Adipose tissue (tissue), 3 donors: Measurements from ENCODE around the gene NEDD1. TPM values are rescaled to one million over a fixed set of nuclear protein-coding genes. Genes with fewer than 3 reads are reported as not detected.

Experiments used
- H3K27ac ChIP-seq: one replicate; pipeline ENCODE4 v1.5.1; 2013; ENCODE audit warnings: low read depth, low read length
- WGBS, 3 donors: extraction: QIAGEN DNeasy Blood & Tissue Kit; methylation state at CpG; one replicate each; pipeline ENCODE4 v1.1.7; 2013; 5-methylcytosine and 5-hydroxymethylcytosine counted together
- polyA plus RNA-seq, 3 donors: library from polyadenylated mRNA; stranded (reverse); fragments of 200-250 nt; gene quantifications; one replicate each; pipeline ENCODE4 v1.2.3, GENCODE V29; 2013
- donor health status: healthy with polysubstance abuse.
- donor health status: Bipolar disorder and iron deficiency.
- donor health status: healthy.

Gene NEDD1
- polyA plus RNA-seq, 3 donors, result 3.6 to 11.6 (median 5.4) TPM

DNA sequence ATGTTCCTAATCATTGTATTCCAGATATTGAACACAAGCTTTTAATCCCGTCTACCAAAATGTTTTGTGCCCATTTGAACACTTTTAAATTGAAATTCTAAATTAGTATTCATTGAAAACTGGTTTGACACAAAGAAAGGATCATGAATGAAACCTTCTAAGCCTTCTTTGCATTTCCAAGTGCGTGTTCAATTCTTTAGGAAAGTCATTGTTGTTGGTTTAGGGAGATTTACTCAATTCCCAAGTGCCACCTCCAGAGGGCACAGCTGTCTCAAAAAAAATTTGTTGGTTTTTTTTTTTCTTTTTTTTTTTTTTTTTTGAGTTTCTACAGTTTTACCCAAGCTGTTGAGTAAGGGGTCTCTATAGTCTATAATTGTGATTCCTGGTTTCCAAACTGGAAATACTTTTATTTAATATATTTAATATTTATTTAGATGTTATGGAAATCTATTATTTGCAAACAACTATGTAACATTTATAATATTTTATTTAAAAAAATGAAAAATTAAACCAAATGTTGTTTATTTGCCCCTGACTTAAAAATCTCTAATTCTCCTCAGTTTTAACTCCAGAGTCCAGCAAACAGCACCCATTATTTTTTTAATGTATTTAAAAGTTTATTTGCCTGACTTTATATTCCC lies 79.9 kb downstream of the NEDD1 start:
- no peak overlapping the region for H3K27ac ChIP-seq
- WGBS, 3 donors, result 42 to 49% (median 42%) methylated on average over 2 of the region's 2 CpGs

DNA sequence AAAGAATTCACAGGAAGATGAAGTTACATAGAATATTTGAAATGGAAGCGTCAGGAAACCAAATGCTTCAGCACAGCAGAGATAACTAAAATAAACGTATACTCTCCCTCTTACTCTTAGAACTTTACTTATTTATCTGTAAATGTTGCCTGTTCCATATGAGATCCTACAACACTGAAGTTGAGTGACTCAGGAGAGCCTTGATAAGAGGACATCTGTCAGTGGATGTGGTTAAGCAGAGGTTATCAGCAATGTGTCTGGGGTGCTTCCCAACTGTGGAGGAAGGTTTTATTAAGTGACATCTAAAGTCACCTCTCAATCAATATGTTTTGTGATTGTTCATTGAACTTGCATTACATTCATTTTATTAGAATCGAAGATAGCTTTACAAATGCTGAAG lies 81.9 kb downstream of the NEDD1 start:
- H3K27ac ChIP-seq, result no peak overlapping the region
- 59 to 77% (median 75%) methylated on average over 3 of the region's 3 CpGs for WGBS, 3 donors

DNA sequence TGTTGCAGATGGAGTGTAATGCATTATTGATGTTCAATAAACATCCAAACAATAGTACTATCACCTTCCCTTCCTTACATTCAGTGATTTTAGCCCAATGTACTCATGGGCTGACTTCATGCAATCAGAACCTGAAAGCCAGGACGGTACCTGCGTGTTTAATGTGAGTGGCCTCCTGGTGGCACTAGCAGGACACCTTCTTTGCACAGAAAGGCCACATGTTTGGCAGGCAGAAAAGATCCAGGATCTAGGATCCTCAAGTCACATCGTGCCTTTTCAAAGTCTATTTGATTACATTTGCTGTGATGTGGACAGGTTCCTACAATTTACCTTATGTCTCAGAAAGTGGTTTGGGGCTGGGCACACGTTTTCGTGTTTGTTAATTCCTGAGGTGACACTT lies 82.9 kb downstream of the NEDD1 start:
- H3K27ac ChIP-seq, result no peak overlapping the region
- 47 to 62% (median 55%) methylated on average over 5 of the region's 5 CpGs for WGBS, 3 donors

DNA sequence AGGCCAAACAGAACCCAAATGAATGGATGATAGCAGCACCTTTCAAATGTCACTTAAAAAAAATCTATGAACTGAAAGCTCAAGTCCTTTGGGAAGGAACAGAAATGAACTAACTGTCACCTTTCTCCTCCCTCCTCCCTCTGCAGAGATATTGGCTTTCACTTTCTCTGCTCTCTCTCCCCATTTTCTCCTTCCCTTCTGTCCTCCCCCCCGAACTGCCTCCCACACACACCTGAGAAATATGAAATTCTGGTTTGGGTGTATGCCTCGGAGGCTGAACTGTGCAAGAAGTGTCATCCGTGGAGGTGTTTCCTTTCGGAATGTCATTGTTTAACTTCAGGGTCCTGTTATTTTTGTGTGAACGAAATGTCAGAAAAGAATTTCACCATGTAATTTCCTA lies 87.8 kb downstream of the NEDD1 start:
- H3K27ac ChIP-seq, result no peak overlapping the region
- WGBS, 3 donors, result 55 to 62% (median 56%) methylated on average over 5 of the region's 5 CpGs

DNA sequence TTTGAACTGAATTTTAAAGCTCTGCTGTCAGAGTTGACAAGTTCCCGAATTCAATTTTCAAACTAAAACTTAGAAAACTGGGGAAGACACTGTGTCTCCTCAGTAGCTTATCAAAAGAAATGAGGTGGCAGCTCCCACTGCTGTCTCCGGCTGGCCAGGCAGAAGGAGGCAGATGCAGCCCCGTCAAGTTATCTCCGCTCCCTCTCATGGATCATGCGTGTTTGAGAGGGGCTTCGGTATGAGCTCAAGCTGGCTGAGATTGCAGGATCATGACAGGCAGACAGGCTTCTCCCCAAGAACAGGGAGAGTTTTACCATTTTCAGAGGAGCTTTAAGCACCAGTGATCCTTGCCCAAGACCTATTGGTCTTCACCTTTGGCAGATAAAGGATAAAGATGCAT lies 88.8 kb downstream of the NEDD1 start:
- 73 to 86% (median 77%) methylated on average over 6 of the region's 6 CpGs for WGBS, 3 donors
- H3K27ac ChIP-seq, result no peak overlapping the region

DNA sequence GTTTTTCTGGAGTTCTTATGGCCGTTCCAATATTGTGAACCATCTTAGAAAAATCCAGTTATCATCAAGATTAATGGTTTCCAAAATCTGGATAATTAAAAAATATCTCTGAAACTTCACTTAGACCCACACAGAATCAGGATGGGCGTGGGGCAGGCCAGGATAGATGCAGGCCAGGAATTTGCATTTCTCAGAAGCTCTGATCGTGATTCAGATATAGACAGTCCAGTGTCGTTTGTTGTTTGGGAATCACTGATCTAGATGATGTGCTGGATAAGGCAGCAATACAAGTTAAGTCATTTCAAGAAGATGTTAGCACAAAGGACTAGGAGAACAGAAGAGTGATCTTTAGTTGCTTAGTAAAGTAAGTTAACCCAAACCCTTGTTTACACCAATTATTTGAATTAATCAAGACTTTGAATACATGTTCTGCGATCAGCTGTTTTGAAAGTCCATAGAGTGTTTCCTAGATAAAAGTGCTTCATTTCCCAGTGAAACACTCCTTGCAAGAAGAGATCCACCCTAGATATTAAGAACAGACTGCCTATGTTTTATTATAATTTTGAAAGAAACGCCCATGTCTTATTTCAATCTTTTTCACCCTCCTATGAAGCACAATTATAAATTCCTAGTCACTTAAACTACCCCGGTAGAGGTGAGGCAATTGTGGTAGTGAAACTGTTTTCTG lies 90.9 kb downstream of the NEDD1 start:
- 76 to 88% (median 87%) methylated on average over 7 of the region's 7 CpGs for WGBS, 3 donors
- H3K27ac ChIP-seq, result no peak overlapping the region

DNA sequence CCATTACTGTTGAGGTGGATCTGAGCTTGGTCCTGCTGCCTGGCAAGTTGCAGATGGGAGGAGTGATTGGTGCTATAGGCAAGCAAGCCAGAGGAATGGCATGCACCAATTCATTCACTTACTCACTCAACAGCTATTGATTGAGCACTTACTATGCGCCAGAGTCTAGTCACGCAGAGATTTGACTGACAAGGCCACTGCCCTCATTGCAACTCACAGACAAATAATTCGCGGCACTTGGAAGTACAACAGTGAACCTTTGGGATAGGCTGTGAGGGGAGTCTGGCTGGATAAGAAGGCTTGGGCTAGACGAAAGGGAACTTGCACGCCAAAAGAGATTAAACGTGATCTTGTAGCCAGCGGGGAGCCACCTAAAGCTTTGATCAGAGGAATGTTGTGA lies 96.2 kb downstream of the NEDD1 start:
- WGBS, 3 donors, result 85 to 93% (median 92%) methylated on average over 8 of the region's 8 CpGs
- no peak overlapping the region for H3K27ac ChIP-seq
